Neural cell (in vitro differentiated cells): Measurements from ENCODE around the gene FAM171A2. TPM values are rescaled to one million over a fixed set of nuclear protein-coding genes. Genes with fewer than 3 reads are reported as not detected.

Source experiments
- H2AFZ ChIP-seq: fragments of 200-600, 300-800 bp; sonication (generic), shearing (Covaris generic); 2 replicates; pipeline ENCODE4 v1.6.0; 2014; ENCODE audit warnings: low read depth, mild to moderate bottlenecking, antibody characterized with exemption, low read length, moderate library complexity
- H3F3A ChIP-seq: fragments of 200-600 bp; shearing (Covaris generic); 2 replicates; pipeline ENCODE4 v1.6.1; 2016; ENCODE audit warnings: mild to moderate bottlenecking, moderate library complexity, mixed read lengths, antibody characterized with exemption, low read length; ENCODE audit not compliant: insufficient read depth, poor library complexity, severe bottlenecking
- H3K27ac ChIP-seq: fragments of 200-600, 300-800 bp; sonication (generic), shearing (Covaris generic); 2 replicates; pipeline ENCODE4 v1.5.1; 2014; ENCODE audit warnings: mild to moderate bottlenecking, low read length, moderate library complexity
- H3K27me3 ChIP-seq: fragments of 300-800, 200-600 bp; sonication (generic), shearing (Covaris generic); 2 replicates; pipeline ENCODE4 v1.6.0; 2014; ENCODE audit warnings: mild to moderate bottlenecking, low read depth, low read length, moderate library complexity; ENCODE audit not compliant: insufficient read depth
- H3K36me3 ChIP-seq: fragments of 300-800, 200-600 bp; sonication (generic), shearing (Covaris generic); 2 replicates; pipeline ENCODE4 v1.5.1; 2014; ENCODE audit warnings: mild to moderate bottlenecking, antibody characterized with exemption, low read length, moderate library complexity; ENCODE audit not compliant: insufficient read depth
- H3K4me2 ChIP-seq: fragments of 300-800, 200-600 bp; sonication (generic), shearing (Covaris generic); 2 replicates; pipeline ENCODE4 v1.6.0; 2014; ENCODE audit warnings: mild to moderate bottlenecking, low read length
- H3K4me3 ChIP-seq: fragments of 300-800, 200-600 bp; sonication (generic), shearing (Covaris generic); 2 replicates; pipeline ENCODE4 v1.5.1; 2014; ENCODE audit warnings: mild to moderate bottlenecking, low read length, moderate library complexity
- H3K79me2 ChIP-seq: fragments of 200-600 bp; shearing (Covaris generic); replicated peaks from 2 replicates; pipeline ENCODE4 v1.6.0; 2014; ENCODE audit warnings: mild to moderate bottlenecking, low read length, moderate library complexity; ENCODE audit not compliant: insufficient read depth
- H3K9ac ChIP-seq: fragments of 300-800, 200-600 bp; sonication (generic), shearing (Covaris generic); 2 replicates; pipeline ENCODE4 v1.6.1; 2016; ENCODE audit warnings: mild to moderate bottlenecking, low read length, mixed read lengths
- H3K9me2 ChIP-seq: fragments of 200-600 bp; shearing (Covaris generic); 2 replicates; pipeline ENCODE4 v1.6.1; 2016; ENCODE audit warnings: mild to moderate bottlenecking, low read length, mixed read lengths; ENCODE audit not compliant: insufficient read depth
- H3K9me3 ChIP-seq: fragments of 200-600, 300-800 bp; sonication (generic), shearing (Covaris generic); 2 replicates; pipeline ENCODE4 v1.6.1; 2016; ENCODE audit warnings: mild to moderate bottlenecking, mixed run types, low read length, moderate library complexity, mixed read lengths
- H4K20me1 ChIP-seq: fragments of 200-600 bp; shearing (Covaris generic); 2 replicates; pipeline ENCODE4 v1.6.1; 2016; ENCODE audit warnings: mild to moderate bottlenecking, mixed run types; ENCODE audit not compliant: insufficient read depth
- EP300 ChIP-seq: fragments of 450-650 bp; conservative IDR thresholded peaks from 2 replicates; pipeline ENCODE4 v1.6.1; 2014; ENCODE audit warnings: antibody characterized with exemption, mild to moderate bottlenecking, moderate library complexity; ENCODE audit not compliant: poor library complexity, severe bottlenecking
- EZH2 ChIP-seq: fragments of 200-600, 300-800 bp; shearing (Covaris generic), sonication (generic); IDR thresholded peaks from 2 replicates; pipeline ENCODE4 v1.6.1; 2014; ENCODE audit warnings: antibody characterized with exemption, low read length, borderline replicate concordance, mild to moderate bottlenecking; ENCODE audit not compliant: insufficient read depth, poor library complexity, severe bottlenecking
- MXI1 ChIP-seq: fragments of 450-650 bp; conservative IDR thresholded peaks from 2 replicates; pipeline ENCODE4 v1.6.1; 2014; ENCODE audit warnings: antibody characterized with exemption, mild to moderate bottlenecking; ENCODE audit not compliant: poor library complexity, severe bottlenecking
- POLR2AphosphoS5 ChIP-seq: IDR thresholded peaks from 2 replicates; pipeline ENCODE4 v1.6.1; 2012
- RAD21 ChIP-seq: fragments of 450-650 bp; conservative IDR thresholded peaks from 2 replicates; pipeline ENCODE4 v1.6.1; 2014; ENCODE audit warnings: antibody characterized with exemption, mild to moderate bottlenecking, moderate library complexity
- SMC3 ChIP-seq: fragments of 450-650 bp; conservative IDR thresholded peaks from 2 replicates; pipeline ENCODE4 v1.6.1; 2014; ENCODE audit warnings: antibody characterized with exemption, mild to moderate bottlenecking, moderate library complexity; ENCODE audit not compliant: poor library complexity
- TAF1 ChIP-seq: IDR thresholded peaks from 2 replicates; pipeline ENCODE4 v1.6.1; 2012; ENCODE audit warnings: low read depth
- polyA plus RNA-seq: library from polyadenylated mRNA; depleted of rRNA; stranded (reverse); fragments of >200 nt; gene quantifications from 2 replicates; pipeline ENCODE4 v1.2.3, GENCODE V29; 2014
- TF ChIP-seq, protein P1 (sequence below): IDR thresholded peaks from 2 replicates; pipeline ENCODE4 v1.6.1; 2012; ENCODE audit warnings: borderline replicate concordance
- TF ChIP-seq, protein P2 (sequence below): fragments of 450-650 bp; IDR thresholded peaks from 2 replicates; pipeline ENCODE4 v1.5.1; 2014; ENCODE audit warnings: antibody characterized with exemption, mild to moderate bottlenecking, moderate library complexity; ENCODE audit not compliant: poor library complexity, severe bottlenecking

The FAM171A2 gene
- polyA plus RNA-seq, 1 donor from 2014 or later: 73.6 TPM

DNA sequence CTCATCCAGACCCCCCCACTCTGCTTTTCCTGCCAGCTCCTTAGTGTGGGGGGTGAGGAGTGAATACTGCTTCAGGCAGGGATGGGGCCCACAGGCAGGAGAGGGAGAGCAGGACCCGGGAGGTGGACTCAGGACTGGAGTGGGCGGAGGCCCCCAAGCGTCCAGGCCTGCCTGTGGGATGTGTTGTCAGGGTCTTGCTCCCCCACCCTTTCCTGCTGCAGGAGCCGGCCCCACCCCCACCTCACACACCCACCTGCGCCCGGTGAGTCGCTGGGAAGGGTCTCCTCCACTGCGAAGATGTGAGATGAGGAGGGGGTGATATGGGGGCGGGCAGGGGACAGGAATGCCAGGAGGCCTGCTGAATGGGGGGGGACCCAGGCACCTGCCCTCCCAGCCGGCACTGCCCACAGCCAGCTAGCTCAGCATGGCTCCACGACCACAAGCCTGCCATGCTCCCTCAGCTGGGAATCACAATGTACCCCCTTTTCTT, 1.1 kb downstream of the FAM171A2 start:
- peak overlapping the region; percentile 98 for H3K9ac ChIP-seq
- no peaks in the 10 kb centered on the region for H3F3A ChIP-seq
- H3K9me3 ChIP-seq: no peaks in the 10 kb centered on the region
- no peaks in the 10 kb centered on the region for H3K9me2 ChIP-seq
- H4K20me1 ChIP-seq: peaks cover 39% of the 10 kb centered on the region
- H3K4me3 ChIP-seq: peak overlapping the region; percentile 95
- H3K4me2 ChIP-seq: peak overlapping the region; percentile 78
- H3K27ac ChIP-seq: peak overlapping the region; percentile 91
- H2AFZ ChIP-seq: peak overlapping the region; percentile 57
- no peaks in the 10 kb centered on the region for H3K27me3 ChIP-seq
- TF ChIP-seq SMC3 (no peak), MXI1 (peak; percentile 76)
- H3K36me3 ChIP-seq: no peaks in the 10 kb centered on the region
- H3K79me2 ChIP-seq: peaks cover 60% of the 10 kb centered on the region

DNA sequence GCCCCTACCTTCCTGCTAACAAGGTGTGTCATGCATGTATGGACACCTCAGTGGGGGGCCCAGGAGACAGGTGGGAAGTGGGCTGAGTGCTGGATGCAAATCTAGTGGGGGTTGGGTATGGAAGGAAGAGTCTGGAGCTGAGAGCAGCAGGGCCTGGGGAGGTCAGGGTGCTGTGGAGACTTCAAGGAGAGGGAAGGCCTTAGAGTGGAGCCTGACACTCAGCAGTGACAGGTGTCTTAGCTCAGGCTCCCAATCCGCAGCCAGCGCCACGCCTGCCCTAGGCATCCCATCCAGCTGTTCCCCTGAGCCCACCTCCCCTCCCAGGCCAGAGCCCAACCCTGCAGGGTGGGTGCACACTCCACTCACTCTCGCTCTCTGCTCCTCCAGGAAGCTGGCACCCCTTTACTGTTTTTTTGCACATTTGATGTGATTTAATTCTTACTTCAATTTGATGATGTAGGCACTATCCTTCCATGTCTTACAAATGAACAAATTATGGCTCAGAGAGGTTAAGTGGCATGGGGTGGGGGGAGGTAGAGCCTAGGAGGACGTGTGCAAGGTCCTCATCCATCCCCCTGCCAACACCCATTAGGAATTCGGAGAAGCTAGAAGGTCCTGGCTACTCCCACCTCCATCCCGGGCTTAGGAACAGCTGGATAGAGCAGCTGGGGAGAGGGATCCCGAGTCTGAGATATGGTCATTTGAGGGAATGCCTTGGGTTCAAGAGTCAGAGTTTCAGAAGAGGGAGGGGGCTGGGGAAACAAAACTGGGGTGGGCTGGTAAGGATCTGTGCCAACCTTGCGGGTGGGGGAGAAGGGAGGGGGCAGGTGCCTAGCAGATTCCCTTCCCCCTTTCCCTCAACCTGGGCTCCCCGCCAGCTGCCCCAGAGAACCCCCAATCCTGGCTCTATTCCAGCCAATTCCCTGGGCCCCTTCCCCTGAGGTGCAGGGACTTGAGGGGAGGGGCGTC, 2.1 kb downstream of the FAM171A2 start:
- H3F3A ChIP-seq: no peaks in the 10 kb centered on the region
- H3K36me3 ChIP-seq: no peaks in the 10 kb centered on the region
- H3K79me2 ChIP-seq: peaks cover 60% of the 10 kb centered on the region
- peak overlapping the region; percentile 91 for H3K27ac ChIP-seq
- no peaks in the 10 kb centered on the region for H3K27me3 ChIP-seq
- H3K9ac ChIP-seq: peak overlapping the region; percentile 98
- TF ChIP-seq SMC3 (no peak), POLR2AphosphoS5 (no peak), EZH2 (no peak), EP300 (no peak), TAF1 (no peak), MXI1 (no peak), RAD21 (no peak)
- TF ChIP-seq, protein P1, sequence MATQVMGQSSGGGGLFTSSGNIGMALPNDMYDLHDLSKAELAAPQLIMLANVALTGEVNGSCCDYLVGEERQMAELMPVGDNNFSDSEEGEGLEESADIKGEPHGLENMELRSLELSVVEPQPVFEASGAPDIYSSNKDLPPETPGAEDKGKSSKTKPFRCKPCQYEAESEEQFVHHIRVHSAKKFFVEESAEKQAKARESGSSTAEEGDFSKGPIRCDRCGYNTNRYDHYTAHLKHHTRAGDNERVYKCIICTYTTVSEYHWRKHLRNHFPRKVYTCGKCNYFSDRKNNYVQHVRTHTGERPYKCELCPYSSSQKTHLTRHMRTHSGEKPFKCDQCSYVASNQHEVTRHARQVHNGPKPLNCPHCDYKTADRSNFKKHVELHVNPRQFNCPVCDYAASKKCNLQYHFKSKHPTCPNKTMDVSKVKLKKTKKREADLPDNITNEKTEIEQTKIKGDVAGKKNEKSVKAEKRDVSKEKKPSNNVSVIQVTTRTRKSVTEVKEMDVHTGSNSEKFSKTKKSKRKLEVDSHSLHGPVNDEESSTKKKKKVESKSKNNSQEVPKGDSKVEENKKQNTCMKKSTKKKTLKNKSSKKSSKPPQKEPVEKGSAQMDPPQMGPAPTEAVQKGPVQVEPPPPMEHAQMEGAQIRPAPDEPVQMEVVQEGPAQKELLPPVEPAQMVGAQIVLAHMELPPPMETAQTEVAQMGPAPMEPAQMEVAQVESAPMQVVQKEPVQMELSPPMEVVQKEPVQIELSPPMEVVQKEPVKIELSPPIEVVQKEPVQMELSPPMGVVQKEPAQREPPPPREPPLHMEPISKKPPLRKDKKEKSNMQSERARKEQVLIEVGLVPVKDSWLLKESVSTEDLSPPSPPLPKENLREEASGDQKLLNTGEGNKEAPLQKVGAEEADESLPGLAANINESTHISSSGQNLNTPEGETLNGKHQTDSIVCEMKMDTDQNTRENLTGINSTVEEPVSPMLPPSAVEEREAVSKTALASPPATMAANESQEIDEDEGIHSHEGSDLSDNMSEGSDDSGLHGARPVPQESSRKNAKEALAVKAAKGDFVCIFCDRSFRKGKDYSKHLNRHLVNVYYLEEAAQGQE: no peak
- TF ChIP-seq, protein P2, sequence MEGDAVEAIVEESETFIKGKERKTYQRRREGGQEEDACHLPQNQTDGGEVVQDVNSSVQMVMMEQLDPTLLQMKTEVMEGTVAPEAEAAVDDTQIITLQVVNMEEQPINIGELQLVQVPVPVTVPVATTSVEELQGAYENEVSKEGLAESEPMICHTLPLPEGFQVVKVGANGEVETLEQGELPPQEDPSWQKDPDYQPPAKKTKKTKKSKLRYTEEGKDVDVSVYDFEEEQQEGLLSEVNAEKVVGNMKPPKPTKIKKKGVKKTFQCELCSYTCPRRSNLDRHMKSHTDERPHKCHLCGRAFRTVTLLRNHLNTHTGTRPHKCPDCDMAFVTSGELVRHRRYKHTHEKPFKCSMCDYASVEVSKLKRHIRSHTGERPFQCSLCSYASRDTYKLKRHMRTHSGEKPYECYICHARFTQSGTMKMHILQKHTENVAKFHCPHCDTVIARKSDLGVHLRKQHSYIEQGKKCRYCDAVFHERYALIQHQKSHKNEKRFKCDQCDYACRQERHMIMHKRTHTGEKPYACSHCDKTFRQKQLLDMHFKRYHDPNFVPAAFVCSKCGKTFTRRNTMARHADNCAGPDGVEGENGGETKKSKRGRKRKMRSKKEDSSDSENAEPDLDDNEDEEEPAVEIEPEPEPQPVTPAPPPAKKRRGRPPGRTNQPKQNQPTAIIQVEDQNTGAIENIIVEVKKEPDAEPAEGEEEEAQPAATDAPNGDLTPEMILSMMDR: no peak
- H3K9me3 ChIP-seq: no peaks in the 10 kb centered on the region
- no peak overlapping the region for H2AFZ ChIP-seq
- H3K9me2 ChIP-seq: no peaks in the 10 kb centered on the region
- H4K20me1 ChIP-seq: peaks cover 42% of the 10 kb centered on the region
- peak overlapping the region; percentile 95 for H3K4me3 ChIP-seq
- H3K4me2 ChIP-seq: peak overlapping the region; percentile 78
